ENCODE measurements around the gene TXK. TPM values are rescaled to one million over a fixed set of nuclear protein-coding genes. Genes with fewer than 3 reads are reported as not detected.

TXK gene
- total and polyA plus RNA-seq, 10 of the 15 experiments (the other 5 are each of a cell fraction or from before 2014, with no cell fraction given) = 0.44 to 2.9 (median 1.4) TPM

DNA sequence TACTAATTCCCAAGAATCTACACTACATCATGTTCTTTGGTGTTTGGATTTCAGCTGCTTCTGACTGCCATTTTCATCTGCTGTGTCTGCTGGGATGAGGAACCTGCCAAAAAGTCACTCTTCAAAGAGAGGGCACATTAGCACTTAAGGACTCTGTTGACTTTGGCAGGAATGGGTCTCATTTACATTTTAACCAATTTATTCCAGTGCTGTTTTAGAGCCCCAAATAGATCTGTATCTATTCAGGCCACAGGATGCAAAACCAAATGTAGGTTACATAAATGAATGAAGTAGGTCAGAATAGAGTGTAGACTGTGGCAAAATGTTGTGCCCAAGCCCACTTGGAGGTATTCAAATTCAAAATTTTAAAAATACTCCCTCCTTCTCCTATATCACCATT lies 14.4 kb downstream of the TXK start (continued):
- TF ChIP-seq, protein P1, sequence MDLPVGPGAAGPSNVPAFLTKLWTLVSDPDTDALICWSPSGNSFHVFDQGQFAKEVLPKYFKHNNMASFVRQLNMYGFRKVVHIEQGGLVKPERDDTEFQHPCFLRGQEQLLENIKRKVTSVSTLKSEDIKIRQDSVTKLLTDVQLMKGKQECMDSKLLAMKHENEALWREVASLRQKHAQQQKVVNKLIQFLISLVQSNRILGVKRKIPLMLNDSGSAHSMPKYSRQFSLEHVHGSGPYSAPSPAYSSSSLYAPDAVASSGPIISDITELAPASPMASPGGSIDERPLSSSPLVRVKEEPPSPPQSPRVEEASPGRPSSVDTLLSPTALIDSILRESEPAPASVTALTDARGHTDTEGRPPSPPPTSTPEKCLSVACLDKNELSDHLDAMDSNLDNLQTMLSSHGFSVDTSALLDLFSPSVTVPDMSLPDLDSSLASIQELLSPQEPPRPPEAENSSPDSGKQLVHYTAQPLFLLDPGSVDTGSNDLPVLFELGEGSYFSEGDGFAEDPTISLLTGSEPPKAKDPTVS (IDR thresholded peaks at IDR 0.05; ENCODE audit: low read depth, low read length) = no peak

GRCh38 chr4:48118081-48118480 lies 16.0 kb downstream of the TXK start:
- Histone ChIP-seq H2AFZ (ENCODE audit: control insufficient read depth, low read depth, low read length) (no peak overlapping the region), H3K9me3 (replicated peaks; ENCODE audit: control insufficient read depth, insufficient read depth, low read length) (no peaks in the 10 kb centered on the region), H3K4me3 (no peak overlapping the region), H3K4me1 (ENCODE audit: control insufficient read depth, insufficient read depth, low read length) (no peaks in the 10 kb centered on the region), H3K79me2 (ENCODE audit: control insufficient read depth, insufficient read depth, low read length) (no peaks in the 10 kb centered on the region), H4K20me1 (ENCODE audit: control insufficient read depth, insufficient read depth) (no peaks in the 10 kb centered on the region), H3K4me2 (ENCODE audit: control insufficient read depth, insufficient read depth) (no peak overlapping the region), H3K9ac (ENCODE audit: control insufficient read depth, insufficient read depth, low read length) (no peak overlapping the region), H3K27ac (ENCODE audit: control insufficient read depth, insufficient read depth) (no peak overlapping the region), H3K27me3 (replicated peaks in 1 of 2; ENCODE audit: control insufficient read depth in 2 of 2, insufficient read depth in 2 of 2, low read length in 1 of 2) (no peaks in the 10 kb centered on the region), H3K36me3 (ENCODE audit: control insufficient read depth in 2 of 2, insufficient read depth in 2 of 2, low read length in 1 of 2) (no peaks in the 10 kb centered on the region)
- in situ Hi-C loops (cut with MboI) = no loop called here
- no peak for DNase-seq (ENCODE audit: low read depth, low spot score)
- intact Hi-C loops (cut with micrococcal nuclease; ENCODE audit: unreplicated experiment) = no loop called here
- 100% methylated on average over 2 of the region's 2 CpGs for WGBS (ENCODE audit: insufficient coverage, insufficient replicate concordance, low lambda C conversion rate, missing lambda C conversion rate)
- no peak for FAIRE-seq
- no TSS peak for BruUV-seq (replicated peaks)
- RAD21 ChIA-PET (ENCODE audit: unreplicated experiment) = interaction anchor here (1.1 kb wide), 1 partner anchor 9 kb away, joined by 3 read pairs; no protein-coding TSS in a partner anchor
- CTCF ChIA-PET = interaction anchor here (0.8 to 2.5 kb wide), 4 partner anchors 9 to 157 kb away, joined by 3 to 9 read pairs (median 6); no protein-coding TSS in a partner anchor
- SMC1A ChIA-PET (ENCODE audit: uncharacterized antibody, unreplicated experiment) = interaction anchor here (1.2 to 1.6 kb wide), 2 partner anchors 9 kb away, joined by 5 to 8 read pairs; no protein-coding TSS in a partner anchor
- POLR2A ChIA-PET = interaction anchor here (1.3 kb wide), 1 partner anchor 172 kb away, joined by 4 read pairs; no protein-coding TSS in a partner anchor
- no peak for ATAC-seq
- no peak for TF ChIP-seq SMAD1 (IDR thresholded peaks at IDR 0.05; ENCODE audit: low read depth, partially characterized antibody)
- TF ChIP-seq RAD21 (IDR thresholded peaks at IDR 0.05; ENCODE audit: insufficient read depth, low read depth, low read length) = no peak
- no peak for TF ChIP-seq CUX1 (IDR thresholded peaks at IDR 0.05; ENCODE audit: insufficient replicate concordance, low read depth, low read length)
- no peak for TF ChIP-seq RAD51 (IDR thresholded peaks at IDR 0.05)
- no peak for TF ChIP-seq SMARCA5 (IDR thresholded peaks at IDR 0.05)
- TF ChIP-seq FOS (IDR thresholded peaks at IDR 0.05; ENCODE audit: borderline replicate concordance, extremely low read depth, insufficient read length) = no peak
- no peak for TF ChIP-seq MXI1 (IDR thresholded peaks at IDR 0.05; ENCODE audit: low read depth, low read length)
- no peak for TF ChIP-seq PRDM15 (CRISPR knock-in tag; IDR thresholded peaks at IDR 0.05)
- TF ChIP-seq SIN3A (IDR thresholded peaks at IDR 0.05; ENCODE audit: low read depth, low read length) = no peak
- no peak for TF ChIP-seq GATAD2B (conservative IDR thresholded peaks at IDR 0.05; ENCODE audit: low read depth)

Data from GM12878 (cell line).